NOMO-1 treated with DMSO at 0.1 percent for 48 hours (cell line): ENCODE data around the gene IRF3.
"Not testable (repeated sequence)": the region's sequence is repeated elsewhere in the genome, so short reads cannot be mapped to it uniquely, and the experiment has no call there.

ENCODE experiments used
- DNase-seq: peaks from one replicate; lab custom pipeline; 2025; ENCODE audit not compliant: unreplicated experiment; lab: John Stamatoyannopoulos, UW

The IRF3 gene

DNA sequence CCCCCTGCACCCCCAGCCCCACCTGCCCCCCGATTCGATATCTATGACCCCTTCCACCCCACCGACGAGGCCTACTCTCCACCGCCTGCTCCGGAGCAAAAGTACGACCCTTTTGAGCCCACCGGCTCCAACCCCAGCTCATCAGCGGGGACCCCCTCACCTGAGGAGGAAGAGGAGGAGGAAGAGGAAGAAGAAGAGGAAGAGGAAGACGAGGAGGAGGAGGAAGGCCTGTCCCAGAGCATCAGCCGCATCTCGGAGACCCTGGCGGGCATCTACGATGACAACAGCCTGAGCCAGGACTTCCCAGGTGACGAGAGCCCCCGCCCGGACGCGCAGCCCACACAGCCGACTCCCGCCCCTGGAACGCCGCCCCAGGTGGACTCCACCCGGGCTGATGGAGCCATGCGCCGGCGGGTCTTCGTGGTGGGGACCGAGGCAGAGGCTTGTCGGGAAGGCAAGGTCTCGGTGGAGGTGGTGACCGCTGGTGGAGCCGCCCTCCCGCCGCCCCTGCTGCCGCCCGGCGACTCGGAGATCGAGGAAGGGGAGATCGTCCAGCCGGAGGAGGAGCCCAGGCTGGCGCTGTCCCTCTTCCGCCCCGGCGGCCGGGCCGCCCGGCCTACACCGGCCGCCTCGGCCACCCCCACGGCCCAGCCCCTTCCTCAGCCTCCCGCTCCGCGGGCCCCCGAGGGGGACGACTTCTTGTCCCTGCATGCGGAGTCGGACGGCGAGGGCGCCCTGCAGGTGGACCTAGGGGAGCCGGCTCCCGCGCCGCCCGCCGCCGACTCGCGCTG, 14.4 kb downstream of the IRF3 start:
- no peak for DNase-seq

GRCh38 chr19:49646586-49646985, 19.1 kb downstream of the IRF3 start:
- DNase-seq = no peak

DNA sequence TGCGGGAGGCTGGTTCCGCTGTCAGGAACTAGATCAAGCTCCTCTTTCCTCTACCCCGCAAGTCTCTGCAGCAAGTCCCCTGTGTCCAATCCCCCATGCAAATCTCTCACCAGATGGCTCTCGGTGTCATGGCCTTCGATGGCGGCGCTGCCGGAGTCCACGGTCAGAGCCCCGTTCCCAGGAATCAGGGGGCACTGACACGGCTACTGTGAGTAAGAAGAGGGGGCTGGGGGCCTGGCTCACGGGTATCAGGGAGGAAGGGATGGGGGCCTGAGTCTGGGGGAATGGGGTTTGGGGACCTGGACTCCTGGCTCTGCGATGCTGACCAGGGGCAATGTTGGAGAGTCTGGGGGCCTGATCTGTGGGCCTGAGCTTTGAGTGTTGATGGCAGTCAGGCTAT, 19.7 kb downstream of the IRF3 start:
- DNase-seq = no peak

DNA sequence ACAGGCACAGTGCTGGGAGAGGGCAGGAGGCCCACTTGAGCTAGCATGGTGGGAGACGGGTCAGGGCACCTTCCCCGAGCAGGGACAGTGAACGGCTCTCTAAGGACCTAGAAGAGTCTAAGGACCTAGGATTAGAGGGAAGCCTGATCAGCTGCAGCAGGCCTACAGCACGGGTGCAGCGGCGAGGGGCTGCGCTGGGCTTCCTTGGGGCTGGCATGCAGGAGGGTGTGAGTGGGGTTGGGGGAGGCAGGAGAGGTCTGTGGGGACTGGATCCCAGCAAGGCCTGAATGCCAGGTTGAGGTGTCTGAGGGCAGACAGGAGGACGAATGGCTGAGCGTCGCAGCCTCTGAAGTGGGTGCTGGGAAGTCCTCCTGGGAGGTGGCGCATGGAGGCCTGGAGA, 20.1 kb downstream of the IRF3 start:
- no peak for DNase-seq

DNA sequence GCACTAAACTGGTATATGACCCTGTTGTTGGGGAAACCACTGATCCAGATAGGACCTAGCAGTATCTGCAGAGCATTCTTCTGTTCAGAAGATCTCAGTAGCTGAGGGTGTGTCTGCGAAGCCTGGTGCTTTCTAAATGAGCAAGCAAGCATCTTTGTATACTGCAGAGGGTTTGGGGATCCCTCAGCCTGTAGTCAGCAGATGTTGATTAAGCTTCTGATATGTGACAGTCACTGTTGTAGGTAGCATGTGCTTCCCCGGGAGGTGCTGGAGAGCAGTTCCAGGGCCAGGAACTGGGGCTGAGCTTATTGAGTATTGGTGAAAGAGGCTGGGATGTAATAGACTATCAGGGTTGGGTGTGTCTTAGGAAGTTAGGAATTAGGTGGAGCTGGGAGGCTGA, 22.2 kb downstream of the IRF3 start:
- no peak for DNase-seq

DNA sequence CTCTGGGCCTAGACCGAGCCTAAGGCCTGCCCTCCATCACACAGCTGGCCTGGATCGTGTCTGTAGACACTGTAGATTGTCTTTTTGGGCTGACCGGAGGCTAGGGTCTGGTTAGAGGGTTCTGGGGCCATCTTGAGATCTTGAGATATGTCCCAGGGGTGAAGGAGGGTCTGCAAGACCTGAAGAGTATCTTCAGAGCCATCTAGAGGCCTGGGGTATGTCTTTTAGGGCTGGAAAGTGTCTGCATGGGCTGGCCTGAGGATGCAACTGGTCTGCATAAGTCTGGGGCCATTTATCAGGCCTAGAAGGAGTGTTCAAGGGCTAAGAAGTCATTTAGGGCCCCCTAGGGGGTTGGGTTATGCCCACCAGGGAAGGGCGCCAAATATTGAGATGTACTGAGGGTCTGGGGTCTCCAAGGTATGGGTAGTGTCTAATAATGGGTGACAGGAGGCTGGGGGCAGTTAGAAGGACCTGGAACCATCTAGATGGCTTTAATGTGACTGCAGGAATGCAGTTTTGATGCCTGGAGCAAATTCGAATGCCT, 23.1 kb downstream of the IRF3 start:
- no peak for DNase-seq

- peak; percentile 98 for DNase-seq
Observed at GRCh38 chr19:49641688-49642491, 23.8 kb downstream of the IRF3 start, which contains the start of gene SCAF1. TSS of gene SCAF1 (plus strand) at chr19:49642209. CDS start at chr19:49645027, 2,818 bp downstream.

- peak; percentile 100 for DNase-seq
Observed at GRCh38 chr19:49640113-49640898, 25.4 kb downstream of the IRF3 start, which contains the start of gene RRAS. TSS of gene RRAS (minus strand) at chr19:49640143. CDS start at chr19:49640098, 45 bp downstream.

DNA sequence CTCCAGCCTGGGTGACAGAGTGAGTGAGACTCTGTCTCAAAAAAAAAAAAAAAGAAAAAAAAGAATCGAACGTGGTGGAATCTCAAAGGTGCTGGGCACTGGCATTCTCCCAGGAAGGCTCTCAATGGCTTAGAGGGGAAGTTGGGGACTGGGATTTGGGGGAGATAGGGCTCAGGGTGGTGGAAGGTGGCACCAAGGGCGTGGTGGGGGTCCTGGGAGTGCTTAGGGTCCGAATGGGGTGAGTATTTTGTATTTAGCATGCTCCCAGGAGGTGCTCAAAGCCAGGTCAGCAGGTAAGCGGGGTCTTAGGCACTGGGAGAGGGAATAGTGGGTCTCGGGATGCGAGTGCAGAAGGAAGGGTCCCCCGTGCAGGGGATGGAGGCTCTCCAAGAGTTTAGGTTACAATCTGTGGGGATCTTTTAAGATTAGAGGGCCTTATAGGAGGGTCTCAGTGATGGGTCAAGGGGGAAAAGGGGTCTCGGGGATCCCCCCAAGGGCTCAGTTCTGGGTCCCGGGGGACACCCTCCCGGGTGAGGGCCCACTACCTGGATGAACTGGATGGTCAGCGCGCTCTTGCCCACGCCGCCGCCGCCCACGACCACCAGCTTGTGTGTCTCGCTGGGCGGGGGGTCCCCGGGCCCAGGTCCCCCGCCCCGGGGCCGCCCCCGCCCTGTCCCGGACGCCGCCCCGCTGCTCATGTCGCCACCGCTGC, 26.1 kb downstream of the IRF3 start:
- DNase-seq = no peak

- DNase-seq = no peak
Observed at GRCh38 chr19:49637821-49638738, 27.6 kb downstream of the IRF3 start.

DNA sequence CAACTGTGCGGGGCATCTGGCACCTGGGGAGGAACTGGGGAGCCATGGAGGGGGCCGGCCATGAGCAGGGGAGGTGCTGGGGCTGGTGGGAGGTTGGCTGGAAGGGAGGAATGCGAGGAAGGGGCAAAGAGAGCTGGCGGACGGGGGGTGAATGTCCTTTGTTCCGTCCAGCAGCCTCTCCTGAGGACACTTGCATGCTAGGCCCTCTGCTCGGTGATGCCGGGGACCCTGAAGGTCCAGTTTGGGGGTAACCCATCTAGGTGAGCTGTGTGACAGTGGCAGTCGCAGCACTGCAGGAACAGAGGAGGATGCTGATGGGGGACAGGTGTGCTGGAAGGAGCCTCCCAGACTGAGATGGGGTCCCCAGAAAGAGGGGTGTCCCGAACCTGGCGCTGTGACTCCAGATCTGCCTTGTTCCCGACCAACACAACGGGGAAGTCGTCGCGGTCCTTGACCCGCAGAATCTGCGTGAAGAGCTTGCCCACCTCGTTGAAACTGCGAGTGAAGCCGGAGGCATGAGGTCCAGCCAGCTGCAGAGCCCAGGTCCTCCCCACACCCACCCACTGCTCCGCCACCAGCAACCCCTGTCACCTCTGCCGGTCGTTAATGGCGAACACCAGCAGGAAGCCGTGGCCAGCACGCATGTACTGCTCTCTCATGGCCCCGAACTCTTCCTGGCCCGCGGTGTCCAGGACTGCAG, 29.3 kb downstream of the IRF3 start:
- DNase-seq = no peak

DNA sequence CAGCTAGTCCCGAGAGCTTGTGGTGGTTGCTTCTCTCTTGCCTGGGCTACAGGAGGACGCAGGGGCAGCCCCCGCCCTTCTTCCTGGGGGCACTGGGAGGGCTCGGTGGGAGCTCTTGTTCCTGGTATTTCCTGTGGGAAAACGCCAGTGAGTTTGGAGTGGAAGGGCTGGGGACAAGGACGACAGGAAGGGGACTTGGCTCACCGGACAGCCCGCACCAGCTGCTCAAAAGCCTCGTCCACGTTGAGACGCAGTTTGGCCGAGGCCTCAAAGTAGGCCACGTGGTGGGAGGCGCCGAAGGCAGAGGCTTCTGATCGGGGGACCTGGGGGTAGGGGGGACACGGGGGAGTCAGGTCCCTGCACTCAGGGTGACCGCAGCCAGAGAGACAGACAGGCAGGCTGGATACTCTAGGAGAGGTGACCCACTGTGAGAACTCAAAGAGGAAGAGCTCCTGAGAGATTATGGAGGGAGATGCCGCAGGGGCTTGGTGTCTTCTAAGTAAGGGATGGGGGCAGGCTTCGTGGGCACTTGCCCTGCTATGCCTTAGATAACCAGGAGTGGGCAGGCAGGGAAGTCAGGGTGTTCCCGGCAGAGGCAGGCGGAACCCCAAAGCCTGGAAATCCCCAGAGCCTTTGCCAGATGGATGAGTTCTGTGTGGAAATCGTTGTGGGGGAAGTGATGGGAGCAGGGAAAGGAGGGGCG, 30.0 kb downstream of the IRF3 start:
- DNase-seq = no peak

DNA sequence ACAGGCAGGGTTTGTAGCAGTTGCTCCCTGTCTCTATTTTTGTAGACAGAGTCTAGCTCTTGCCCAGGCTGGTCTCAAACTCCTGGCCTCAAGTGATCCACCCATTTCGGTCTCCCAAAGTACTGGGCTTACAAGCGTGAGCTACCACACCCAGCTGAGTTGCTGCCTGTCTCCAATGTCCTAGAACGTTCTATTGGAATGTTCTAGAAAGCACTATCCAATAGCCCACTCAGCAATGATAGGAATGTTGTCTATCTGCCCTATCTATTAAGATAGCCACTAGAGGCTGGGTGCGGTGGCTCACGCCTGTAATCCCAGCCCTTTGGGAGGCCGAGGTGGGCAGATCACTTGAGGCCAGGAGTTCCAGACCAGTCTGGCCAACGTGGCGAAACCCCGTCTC, 32.4 kb downstream of the IRF3 start:
- DNase-seq = not testable (repeated sequence)

GRCh38 chr19:49632576-49632975, 33.1 kb downstream of the IRF3 start:
- no peak for DNase-seq

DNA sequence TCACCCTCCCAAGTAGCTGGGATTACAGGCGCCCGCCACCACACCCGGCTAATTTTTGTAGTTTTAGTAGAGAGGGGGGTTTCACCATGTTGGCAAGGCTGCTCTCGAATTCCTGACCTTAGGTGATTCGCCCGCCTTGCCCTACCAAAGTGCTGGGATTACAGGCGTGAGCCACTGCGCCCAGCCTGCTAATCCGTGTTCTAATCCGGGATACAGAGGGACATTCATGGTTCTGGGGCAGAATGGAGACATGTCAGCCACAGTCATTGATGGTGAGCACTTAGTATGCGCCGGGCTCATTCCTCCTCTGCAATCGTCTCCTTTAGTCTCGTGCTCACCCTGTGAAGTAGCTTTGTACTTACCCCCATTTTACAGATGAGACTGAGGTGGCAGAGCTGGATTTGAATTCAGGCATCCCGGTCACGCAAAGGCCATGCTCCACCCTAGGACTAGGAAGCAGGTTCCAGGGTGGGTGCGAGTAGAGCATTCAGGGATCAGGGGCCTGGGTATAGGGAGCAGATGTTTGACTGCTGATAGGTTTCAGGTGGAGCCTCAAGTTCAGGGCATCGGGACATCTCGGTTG, 34.0 kb downstream of the IRF3 start:
- DNase-seq = no peak

DNA sequence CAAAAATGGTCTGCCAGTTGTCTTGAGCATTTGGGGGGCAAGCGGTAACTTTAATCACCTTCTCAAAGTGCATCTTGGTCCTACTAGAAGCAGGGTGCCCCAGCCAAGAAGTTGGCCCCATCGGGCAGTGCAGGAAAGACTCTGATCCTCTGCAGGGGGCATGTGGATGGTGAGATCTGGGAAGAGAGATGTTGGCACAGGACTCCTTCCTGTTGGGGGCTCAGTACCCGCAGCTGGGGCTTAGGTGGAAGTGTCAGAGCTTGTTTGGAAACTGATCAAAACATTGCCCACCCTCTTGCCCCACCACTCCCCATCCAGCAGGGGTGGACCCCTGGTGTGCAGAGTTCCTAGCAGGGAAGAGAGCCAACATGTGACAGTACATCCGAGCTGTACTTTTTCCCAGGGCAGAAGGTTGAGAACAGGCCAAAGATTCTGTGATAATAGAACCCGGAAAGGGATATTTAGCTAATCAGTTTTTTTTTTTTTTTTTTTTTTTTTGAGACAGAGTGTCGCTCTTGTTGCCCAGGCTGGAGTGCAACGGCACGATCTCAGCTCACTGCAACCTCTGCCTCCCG, 34.6 kb downstream of the IRF3 start:
- DNase-seq = no peak

- DNase-seq = no peak
Observed at GRCh38 chr19:49629659-49630058, 36.0 kb downstream of the IRF3 start.
